ENCODE data around the gene ITFG2.

DNA sequence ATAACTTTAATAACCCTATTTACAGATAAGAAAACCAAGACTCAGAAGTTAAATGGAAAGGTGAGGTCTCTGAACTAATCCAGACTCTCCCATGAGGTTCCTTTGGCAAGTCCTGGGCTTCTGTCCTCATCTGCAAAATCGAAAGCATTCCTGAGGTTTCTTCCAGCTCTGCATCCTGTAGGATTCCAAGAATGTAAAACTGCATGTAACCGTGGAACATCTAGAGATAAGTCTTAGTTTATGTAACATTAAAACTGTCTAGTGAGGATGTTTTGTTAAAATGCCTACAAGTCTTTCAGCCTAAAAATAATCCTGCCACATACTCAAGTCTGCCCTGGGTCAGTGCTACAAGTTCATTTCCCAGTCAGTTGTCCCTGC lies 7.3 kb upstream of the ITFG2 start:
- TF ChIP-seq NFIC (IDR thresholded peaks at IDR 0.05; ENCODE audit: low read depth, low read length) (no peak), CBFB (IDR thresholded peaks at IDR 0.05; ENCODE audit: low read depth) (no peak), SP1 (IDR thresholded peaks at IDR 0.05; ENCODE audit: low read depth, low read length) (no peak), ETV6 (conservative IDR thresholded peaks at IDR 0.05 in 1 of 2, IDR thresholded peaks at IDR 0.05 in 1 of 2; ENCODE audit: borderline replicate concordance in 1 of 2, low read depth in 1 of 2) (no peak), PKNOX1 (IDR thresholded peaks at IDR 0.05) (no peak), ZNF217 (IDR thresholded peaks at IDR 0.05) (no peak), CTCF (IDR thresholded peaks at IDR 0.05 in 2 of 3, conservative IDR thresholded peaks at IDR 0.05 in 1 of 3; ENCODE audit: control insufficient read depth in 2 of 3, extremely low read depth in 1 of 3, insufficient read depth in 1 of 3, low read depth in 3 of 3, low read length in 3 of 3) (no peak), ZBTB11 (CRISPR knock-in tag; IDR thresholded peaks at IDR 0.05) (no peak), IRF5 (IDR thresholded peaks at IDR 0.05; ENCODE audit: borderline replicate concordance) (no peak), E2F4 (IDR thresholded peaks at IDR 0.05; ENCODE audit: low read depth, low read length) (no peak)

Data from GM12878 (cell line).